ENCODE results near the gene TMEM200A. TPM values are rescaled to one million over a fixed set of nuclear protein-coding genes. Genes with fewer than 3 reads are reported as not detected.

TMEM200A gene
- total and polyA plus RNA-seq, 2 of the 8 experiments (the other 6 are each of a cell fraction or from before 2014, with no cell fraction given): 6.2 to 13.9 TPM

Other genes with a start within 250 kb of the TMEM200A start
- gene SAMD3, start 143.1 kb upstream of the TMEM200A start, total RNA-seq (2021; fragmentation: NEBNext Ultra II Directional; extraction: Animal tissue kit (Norgen Biotek cat#: 25700)): 1.9 and 3.5 TPM in 2 replicates
- 1.2 and 1.8 TPM in 2 replicates for gene SAMD3, start 143.1 kb upstream of the TMEM200A start, polyA plus RNA-seq (2011; rRNA removed)